Stimulated activated CD4-positive, alpha-beta T cell treated with anti-CD3 and anti-CD28 coated beads, TNF-alpha, amount 100 ng/mL, for 1 hour (primary cell): Measurements from ENCODE around the gene REST.
"Not testable (repeated sequence)": the region's sequence is repeated elsewhere in the genome, so short reads cannot be mapped to it uniquely, and the experiment has no call there.

Source experiments
- DNase-seq, 3 donors: peaks; one replicate each; pipeline ENCODE4 v3.0.0-alpha.2; 2020; ENCODE audit warnings: low read depth in 3 of 3, low spot score in 1 of 3

REST gene, protein sequence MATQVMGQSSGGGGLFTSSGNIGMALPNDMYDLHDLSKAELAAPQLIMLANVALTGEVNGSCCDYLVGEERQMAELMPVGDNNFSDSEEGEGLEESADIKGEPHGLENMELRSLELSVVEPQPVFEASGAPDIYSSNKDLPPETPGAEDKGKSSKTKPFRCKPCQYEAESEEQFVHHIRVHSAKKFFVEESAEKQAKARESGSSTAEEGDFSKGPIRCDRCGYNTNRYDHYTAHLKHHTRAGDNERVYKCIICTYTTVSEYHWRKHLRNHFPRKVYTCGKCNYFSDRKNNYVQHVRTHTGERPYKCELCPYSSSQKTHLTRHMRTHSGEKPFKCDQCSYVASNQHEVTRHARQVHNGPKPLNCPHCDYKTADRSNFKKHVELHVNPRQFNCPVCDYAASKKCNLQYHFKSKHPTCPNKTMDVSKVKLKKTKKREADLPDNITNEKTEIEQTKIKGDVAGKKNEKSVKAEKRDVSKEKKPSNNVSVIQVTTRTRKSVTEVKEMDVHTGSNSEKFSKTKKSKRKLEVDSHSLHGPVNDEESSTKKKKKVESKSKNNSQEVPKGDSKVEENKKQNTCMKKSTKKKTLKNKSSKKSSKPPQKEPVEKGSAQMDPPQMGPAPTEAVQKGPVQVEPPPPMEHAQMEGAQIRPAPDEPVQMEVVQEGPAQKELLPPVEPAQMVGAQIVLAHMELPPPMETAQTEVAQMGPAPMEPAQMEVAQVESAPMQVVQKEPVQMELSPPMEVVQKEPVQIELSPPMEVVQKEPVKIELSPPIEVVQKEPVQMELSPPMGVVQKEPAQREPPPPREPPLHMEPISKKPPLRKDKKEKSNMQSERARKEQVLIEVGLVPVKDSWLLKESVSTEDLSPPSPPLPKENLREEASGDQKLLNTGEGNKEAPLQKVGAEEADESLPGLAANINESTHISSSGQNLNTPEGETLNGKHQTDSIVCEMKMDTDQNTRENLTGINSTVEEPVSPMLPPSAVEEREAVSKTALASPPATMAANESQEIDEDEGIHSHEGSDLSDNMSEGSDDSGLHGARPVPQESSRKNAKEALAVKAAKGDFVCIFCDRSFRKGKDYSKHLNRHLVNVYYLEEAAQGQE

DNA sequence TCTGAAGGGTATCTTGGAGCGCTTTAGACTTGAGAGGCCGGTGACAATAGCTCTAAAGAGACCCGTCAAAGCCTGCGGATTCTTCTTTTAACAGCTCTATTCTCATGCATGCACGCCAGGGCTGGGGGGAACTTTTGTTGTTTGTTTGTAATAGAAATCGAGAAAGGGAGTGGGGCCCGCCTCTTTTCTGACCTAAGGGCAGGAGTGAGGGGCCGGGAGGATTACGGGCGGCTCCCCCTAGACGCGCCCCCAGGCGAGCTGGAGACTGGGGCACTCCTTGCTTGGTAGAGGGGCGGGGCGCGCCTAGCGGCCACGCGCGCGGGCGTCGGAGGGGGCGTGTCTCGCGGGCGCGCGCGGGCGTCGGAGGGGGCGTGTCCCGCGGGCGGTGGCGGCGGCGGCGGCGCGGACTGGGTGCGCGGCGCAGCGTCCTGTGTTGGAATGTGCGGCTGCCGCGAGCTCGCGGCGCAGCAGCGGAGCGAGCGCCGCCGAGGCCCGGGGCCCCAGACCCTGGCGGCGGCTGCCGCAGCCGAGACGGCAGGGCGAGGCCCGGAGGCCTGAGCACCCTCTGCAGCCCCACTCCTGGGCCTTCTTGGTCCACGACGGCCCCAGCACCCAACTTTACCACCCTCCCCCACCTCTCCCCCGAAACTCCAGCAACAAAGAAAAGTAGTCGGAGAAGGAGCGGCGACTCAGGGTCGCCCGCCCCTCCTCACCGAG is at the start of gene REST:
TSS of gene REST (plus strand) at position 412 of the 717 bp plus-strand sequence. CDS start 2,739 bp downstream, outside the sequence.
- DNase-seq: peak; percentile 54 to 82 (median 70)

DNA sequence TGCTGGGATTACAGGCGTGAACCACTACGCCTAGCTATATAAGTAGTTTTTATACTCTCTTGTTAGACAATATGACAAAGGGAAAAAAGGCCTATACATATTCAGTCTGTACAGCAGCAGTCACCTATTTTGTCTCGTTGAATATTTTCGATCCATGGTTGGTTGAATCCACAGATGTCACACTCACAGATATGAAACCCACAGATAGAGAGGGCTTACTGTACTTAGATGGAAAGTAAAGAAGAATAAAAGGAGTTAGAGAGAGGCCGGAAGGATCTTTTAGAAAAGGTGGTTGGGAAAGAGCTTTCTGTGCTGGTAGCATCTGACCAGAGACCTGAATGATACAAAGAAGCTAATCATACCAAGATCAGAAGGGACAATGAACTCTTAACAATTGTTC is 47.9 kb upstream of the REST start:
- DNase-seq: no peak

DNA sequence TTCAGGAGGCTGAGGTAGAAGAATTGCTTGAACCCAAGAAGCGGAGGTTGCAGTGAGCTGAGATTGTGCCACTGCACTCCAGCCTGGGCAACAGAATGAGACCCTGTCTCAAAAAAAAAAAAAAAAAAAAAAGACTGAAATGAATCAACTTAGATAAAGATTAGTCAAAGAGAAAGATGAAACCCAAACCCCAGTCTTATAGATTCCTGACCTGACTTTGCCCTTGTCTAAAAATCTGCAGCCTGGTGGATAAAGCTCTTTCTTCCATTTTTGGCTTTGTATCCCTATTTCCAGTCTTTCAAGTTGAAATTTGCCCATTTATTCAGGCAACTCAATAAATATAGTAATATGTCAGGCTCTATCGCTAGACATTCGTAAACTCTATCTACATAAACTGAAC is 46.9 kb upstream of the REST start:
- no peak for DNase-seq

DNA sequence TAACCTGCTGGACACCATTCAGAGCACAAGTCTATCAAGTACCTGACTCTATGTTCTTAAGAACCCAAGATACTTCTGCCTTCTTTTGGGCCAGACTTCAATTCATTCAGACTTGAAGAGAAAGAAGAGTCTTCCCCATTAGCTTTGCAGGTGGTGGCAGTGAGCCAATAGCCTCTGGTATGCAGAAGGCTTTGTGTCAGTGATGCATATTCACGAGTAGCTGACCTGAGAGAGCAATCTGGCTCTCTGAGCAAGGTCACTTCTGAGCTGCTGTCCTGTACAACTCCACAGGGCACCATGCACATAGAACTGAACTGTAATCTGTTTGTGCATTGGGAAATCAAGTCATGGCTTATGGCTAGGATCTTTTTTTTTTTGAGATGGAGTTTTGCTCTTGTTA is 46.3 kb upstream of the REST start:
- DNase-seq: no peak

DNA sequence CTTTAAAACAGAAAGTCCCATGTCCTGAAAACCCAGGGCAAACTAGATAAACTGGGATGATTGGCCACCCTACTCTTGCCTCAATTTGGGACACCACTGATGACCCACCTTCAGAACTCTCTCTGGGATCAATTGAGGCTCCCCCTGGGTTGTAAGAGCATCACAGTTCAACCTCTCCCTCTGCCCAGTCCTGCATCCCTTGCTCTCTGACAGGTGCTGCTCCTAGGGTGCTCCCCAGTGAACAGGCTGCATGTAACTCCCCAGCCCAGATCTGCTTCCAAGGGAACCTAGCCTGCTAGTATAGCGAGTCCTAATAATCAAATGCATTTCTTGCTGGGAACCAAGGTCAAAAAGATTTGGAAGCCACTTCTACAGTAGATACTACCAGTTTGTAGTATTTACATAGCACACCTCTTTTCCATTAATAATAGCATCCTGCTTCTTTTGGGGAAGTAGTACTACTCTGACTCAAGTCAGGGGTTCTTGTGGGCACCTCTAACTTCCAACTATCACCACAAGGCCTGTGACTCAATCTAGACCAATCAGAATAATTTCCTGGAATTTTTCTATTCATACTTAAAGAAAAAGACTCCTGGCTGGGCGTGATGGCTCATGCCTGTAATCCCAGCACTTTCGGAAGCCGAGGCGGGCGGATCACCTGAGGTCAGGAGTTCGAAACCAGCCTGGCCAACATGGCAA is 44.1 kb upstream of the REST start:
- no peak for DNase-seq

DNA sequence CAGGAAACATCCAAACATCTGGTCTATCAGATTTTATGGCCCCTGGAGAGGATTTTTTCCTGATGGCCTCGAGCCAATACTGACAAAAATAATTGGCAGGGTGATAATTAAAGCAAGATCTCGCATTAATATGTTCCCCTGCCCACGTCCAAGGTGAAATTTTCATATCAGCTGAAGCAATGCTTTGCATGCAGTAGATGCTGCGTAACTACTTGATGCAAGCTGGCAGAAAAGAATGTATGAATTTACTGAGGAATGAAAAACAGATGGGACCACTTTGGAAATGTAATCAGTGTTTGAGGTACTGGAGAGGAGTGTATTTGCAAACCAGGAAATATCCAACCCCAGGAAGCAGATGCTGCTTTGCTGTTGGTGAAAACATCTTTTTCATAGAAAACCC is 36.8 kb upstream of the REST start:
- DNase-seq: no peak

DNA sequence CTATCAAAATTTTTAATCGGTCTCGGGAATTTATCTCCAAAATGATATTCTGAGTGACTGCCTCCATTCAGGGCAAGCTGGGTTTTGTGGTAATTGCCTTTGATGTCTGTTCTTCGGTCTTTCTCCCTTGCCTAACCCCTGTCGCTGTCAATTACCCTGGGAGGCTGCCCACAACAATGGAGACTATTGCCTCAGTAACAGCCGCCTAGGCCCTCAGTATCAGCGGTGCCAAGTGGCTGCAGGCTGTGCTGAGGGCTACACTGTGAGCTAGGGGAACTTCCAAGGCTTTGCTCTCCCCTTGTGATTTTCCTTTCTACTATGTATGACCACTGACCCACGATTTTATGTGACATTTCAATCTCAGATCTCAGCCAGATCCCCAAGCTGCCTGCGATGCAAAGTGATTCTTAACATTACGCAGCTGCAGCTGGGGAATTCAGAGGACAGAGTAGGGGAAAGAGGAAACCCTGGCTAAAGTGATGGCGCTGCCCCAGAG is 36.3 kb upstream of the REST start:
- no peak for DNase-seq

DNA sequence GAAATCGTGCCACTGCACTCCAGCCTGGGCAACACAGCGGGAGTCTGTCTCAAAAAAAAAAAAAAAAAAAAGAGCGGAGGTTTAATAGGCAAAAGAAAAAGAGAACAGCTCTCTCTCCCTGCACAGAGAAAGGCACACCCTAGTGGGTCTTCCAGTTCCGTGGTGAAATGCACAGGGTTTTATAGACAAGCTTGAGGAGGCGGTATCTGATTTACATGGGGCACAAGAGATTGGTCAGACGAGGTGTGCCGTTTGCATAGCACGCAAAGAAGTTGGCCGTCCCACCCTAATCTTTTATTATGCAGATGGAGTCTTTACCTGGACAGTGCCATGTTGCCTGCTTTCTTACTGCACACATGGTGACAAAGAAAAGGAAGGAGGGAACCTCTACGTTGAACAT is 33.5 kb upstream of the REST start:
- DNase-seq: no peak

DNA sequence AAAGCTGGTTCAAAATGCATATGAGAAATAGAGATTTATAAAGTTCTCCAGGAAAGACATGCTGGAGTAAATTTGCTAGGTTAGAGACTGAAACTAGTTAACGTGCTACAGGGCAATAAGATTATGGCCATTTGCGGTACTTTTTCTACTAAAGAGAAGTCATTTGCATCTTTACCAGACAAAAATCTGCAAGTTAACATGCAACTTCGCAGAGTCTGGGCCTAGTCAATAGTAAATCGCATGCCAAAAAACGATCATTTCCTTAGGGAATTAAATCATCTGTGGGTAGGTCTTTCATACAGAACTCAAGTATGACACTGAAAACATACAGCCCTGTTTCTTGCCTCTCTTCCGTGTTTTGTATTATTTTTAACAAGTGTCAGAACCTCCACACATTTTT is 32.8 kb upstream of the REST start:
- DNase-seq: no peak

DNA sequence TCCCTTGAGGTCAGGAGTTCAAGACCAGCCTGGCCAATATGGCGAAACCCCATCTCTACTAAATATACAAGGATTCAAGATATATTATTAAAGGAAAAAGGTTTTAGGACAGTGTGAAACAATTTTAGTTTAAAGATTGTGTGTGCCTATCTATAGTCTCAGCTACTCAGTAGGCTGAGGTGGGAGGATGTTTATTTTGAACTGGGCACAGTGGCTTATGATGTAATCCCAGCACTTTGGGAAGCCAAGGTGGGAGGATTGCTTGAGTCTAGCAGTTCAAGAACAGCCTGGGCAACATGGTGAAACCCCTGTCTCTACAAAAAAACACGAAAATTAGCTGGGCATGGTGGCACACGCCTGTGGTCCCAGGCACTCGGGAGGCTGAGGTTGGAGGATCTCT is 31.4 kb upstream of the REST start:
- DNase-seq: no peak

DNA sequence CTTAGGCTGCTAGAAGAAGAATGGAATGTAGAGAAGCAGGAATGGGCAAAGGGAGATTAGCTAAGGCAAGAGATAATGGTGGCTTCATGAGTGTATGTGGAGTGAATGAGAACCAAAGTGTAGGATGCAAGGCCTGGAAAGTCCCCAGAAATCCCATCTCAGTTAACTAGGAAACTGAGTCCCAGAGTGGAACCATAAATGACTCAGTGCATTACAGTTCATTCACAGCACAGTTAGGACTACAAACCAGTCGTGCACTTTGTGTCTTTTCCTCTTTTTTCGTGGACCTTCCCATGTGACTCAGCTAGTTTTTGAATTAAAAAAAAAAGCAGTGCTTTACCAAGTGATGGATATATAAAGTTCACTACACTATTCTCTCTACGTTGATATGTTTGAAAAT is 27.7 kb upstream of the REST start:
- no peak for DNase-seq

DNA sequence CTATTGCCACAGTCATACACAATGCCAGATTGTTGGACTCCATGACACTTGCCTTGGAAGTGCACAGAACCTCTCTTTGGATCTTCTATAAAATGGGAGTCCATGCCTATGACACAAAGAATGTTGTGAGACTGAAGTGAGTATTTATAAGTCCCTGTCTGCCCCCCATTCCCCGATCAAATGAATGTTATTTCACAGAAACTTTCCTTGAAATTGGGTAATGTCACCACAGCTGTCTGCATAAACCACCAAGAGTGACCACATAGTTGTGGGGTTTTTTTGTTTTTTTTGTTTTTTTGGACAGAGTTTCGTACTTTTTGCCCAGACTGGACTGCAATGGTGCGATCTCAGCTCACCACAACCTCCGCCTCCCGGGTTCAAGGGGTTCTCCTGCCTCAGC is 27.1 kb upstream of the REST start:
- DNase-seq: no peak

DNA sequence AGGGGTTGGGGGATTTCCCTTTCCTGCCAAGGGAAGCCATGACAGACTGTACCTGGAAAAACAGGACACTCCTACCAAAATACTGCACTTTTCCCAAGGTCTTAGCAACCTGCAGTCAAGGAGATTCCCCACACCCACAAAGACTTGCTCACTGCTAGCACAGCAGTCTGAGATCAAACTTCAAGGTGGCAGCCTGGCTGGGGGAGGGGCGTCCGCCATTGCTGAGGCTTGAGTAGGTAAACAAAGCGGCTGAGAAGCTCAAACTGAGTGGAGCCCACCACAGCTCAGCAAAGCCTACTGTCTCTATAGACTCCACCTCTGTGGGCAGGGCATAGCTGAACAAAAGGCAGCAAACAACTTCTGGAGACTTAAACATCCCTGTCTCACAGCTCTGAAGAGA is 23.2 kb upstream of the REST start:
- DNase-seq: not testable (repeated sequence)

DNA sequence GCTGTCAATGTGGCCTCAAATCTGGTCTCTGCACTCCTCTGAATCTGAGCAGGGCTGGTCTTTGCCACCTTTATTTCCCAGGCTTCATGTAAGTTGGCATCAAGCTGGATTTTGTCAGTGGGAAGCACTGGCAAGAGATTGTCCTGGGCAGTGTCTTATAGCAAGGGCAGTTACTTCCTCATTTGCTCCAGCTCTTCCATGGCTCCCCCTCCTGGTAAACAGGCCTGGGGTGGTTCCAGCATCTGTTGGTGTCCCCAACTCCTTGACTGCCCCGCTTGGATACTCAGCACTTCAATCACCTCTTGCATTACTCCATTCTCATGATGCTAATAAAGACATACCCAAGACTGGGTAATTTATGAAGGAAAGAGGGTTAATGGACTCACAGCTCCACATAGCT is 15.0 kb upstream of the REST start:
- DNase-seq: no peak

DNA sequence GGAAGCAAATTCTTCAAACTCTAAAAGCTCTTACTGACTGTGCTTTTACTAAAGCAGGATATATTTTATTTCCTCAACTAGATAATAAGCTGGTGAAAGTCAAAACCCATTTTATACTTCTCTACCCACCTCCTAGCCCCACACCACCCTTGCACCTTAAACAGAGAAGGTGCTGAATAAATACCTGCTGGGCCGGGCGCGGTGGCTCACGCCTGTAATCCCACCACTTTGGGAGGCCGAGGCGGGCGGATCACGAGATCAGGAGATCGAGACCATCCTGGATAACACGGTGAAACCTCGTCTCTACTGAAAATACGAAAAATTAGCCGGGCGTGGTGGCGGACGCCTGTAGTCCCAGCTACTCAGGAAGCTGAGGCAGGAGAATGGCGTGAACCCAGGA is 9.9 kb upstream of the REST start:
- DNase-seq: not testable (repeated sequence)

DNA sequence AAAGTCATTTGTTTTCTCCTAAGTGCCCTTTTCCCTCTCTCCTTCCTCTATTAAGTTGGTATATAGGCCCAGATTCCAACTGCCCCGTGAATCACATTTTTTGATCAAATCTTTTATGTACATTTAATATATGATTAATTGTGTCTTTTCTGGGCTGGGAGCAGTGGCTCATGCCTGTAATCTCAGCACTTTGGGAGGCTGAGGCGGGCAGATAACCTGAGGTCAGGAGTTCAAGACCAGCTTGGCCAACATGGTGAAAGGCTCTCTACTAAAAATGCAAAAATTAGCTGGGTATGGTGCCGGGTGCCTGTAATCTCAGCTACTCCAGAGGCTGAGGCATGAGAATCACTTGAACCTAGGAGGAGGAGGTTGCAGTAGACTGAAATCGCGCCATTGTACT is 7.5 kb upstream of the REST start:
- DNase-seq: not testable (repeated sequence)

DNA sequence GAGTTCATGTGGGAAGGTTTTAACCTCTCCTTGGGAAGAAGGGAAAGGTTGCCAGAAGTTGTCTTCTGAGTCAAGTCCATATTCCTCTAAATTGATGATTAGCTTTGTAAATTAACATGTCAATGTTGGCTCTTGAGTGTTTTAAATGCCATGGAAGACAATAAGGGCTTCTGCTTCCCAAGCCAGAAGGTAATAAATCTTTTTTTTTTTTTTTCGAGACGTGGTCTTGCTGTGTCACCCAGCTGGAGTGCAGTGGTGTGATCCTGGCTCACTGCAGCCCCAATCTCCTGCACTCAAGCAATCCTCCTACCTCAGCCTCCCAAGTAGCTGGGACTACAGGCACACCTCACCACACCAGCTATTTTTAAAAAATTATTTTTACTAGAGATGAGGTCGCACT is 5.0 kb upstream of the REST start:
- no peak for DNase-seq

DNA sequence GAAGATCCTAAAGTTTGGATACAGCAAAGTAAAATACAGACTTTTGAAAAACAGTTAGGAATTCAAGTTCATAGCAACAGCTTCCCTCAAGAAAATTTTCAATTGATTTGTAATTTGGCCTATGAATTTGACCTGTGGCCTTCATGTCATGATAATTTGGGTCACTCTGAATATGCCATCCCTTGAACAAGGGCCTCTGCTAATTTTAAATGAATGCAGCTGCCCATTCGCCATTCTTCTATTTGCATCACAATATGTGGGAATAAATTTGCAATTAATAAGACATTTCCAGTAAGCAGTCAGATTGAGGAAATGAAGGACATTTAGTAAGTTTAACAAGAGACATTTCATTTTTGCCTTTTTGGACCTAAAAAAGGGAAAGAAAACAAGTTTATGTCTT is 1.9 kb upstream of the REST start:
- no peak for DNase-seq

DNA sequence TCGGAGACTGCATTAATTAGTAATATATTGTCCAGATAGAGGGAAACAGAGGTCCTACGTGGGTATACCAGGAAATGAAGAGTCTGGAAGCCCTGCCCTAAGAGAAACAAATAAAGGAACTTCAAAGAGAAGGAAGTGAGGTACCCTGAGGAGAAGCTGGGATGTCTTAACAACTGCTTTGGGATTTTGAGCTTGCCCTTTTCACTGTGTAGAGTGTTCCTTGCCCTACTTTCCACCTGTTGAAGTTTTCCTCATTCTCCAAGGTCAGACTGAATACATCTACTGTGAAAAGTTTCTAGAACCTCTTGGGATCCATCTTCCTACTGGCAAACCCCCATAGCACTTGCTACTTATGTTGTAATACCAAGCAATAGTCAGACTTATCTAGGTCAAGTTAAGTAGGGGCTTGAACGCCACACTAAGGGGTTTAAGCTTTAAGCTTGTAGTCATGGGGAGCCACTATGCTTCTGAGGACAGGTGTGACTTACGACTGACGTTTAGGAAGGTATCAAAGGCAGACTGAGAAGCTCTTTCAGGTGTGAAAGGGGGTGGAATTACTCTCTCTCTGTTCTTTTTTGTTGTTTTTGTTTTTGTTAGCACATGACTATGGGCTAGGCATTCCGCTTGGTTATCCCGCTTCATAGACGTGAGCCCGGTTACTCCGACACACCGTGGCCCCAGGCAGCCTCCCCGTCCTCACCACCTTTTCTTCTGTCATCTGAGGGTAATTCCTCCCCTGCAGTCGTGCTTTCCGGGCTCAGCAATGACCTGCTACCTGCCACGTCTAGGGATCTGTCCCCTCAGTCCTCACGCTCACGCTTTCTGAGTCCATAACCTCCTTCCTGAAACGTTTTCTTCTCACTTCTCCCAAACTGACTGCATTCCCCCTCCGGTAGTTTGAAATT is 959 bp upstream of the REST start:
- DNase-seq: no peak
